Cerebellar nuclear complex (tissue), 1 donor: ENCODE results near the gene OTUB2.
"Not testable (repeated sequence)": the region's sequence is repeated elsewhere in the genome, so short reads cannot be mapped to it uniquely, and the experiment has no call there.

Source experiments
- DNase-seq, 2 experiments: peaks; one replicate each; lab custom pipeline; 2025; lab: John Stamatoyannopoulos, UW

OTUB2 gene

GRCh38 chr14:94058128-94058673, 32.1 kb downstream of the OTUB2 start:
- DNase-seq = no peak

GRCh38 chr14:94058674-94059138, 32.6 kb downstream of the OTUB2 start:
- no peak for DNase-seq

DNA sequence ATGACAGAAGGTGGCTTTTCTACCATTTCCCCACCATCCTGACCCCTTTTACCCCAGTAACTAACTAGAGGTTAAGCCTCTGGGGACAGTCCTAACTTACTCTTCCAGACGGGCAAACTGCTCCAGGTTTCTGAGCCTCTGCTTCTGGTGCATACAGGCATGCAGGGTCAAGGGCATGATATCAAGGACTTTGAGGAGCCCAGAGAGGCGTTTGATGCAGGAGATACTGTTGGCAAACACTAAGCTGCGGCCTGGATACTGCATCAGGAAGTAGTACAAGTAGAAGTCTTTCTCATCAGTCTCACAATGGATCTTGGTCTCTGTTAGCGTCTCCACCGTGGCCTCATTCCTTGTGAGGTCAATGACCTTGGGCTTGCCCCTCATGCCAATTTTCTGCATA, 33.9 kb downstream of the OTUB2 start:
- DNase-seq = no peak

- DNase-seq = no peak
Measured at GRCh38 chr14:94062344-94062940, 36.3 kb downstream of the OTUB2 start.

- no peak for DNase-seq
Measured at GRCh38 chr14:94066089-94066676, 40.0 kb downstream of the OTUB2 start.

- DNase-seq = not testable (repeated sequence)
Measured at GRCh38 chr14:94072076-94072475, 45.9 kb downstream of the OTUB2 start.

- no peak for DNase-seq
Measured at GRCh38 chr14:94074534-94074933, 48.4 kb downstream of the OTUB2 start.

DNA sequence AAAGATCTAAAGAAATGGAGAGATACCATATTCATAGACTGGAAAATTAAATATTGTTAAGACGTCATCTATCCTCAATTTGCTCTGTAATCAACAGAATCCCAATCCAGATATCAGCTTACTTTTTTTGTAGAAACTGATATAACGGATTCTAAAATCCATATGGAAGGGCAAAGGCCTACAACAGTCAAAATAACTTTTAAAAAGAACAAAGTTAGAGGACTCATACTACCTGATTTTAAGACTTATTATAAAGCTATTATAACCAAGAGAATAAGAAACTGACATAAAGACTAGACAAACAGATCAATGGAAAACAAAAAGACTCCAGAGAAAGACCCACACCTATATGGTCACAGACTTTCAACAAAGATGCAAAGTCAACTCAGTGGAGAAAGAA, 48.9 kb downstream of the OTUB2 start:
- no peak for DNase-seq

GRCh38 chr14:94077111-94077821, 51.1 kb downstream of the OTUB2 start:
- DNase-seq = no peak

GRCh38 chr14:94077823-94078222, 51.7 kb downstream of the OTUB2 start:
- no peak for DNase-seq

DNA sequence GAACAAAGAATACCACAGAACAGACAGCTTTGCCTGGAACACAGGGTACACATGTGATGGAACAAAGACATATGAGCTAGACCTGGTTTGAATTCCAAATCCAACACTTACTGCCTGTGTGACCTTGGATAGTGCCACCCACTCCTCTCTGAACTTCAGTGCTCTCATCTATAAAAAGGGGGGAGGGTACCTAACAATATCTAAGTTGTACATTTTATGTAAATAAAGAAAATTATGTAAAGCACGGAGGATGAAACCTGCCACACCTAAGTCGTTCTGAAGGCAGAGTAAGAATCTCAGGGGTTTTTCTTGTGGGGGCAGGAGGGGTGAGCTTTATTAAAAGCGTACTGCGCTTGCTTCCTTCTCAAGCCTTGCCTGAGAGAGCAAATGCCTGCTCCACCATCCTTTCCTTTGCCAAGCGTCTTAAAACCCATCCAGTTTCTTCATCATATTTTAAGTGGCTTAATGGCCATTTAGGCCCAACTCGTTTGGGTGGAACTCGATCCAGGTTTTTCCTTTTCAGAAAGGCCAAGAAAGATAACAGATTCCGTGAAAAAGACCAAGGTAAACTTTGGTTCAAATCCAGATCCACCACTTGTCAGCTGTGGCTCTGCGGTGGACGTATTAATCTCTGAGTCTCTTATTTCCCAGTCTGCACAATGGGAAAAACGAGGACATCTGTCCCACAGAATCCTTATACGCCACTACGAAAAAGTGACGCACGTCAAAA, 53.9 kb downstream of the OTUB2 start:
- no peak for DNase-seq

GRCh38 chr14:94080621-94081385, 54.7 kb downstream of the OTUB2 start, which contains the start of the genes DDX24 and IFI27L1:
DDX24 (minus strand) TSS chr14:94081202; CDS start chr14:94079742, 1,460 bp downstream.
IFI27L1 (plus strand) TSS chr14:94081310; CDS start chr14:94096938, 15,628 bp downstream.
- DNase-seq = peak; percentile 70 to 75

- DNase-seq = no peak
Measured at GRCh38 chr14:94081386-94081820, 55.3 kb downstream of the OTUB2 start.

GRCh38 chr14:94087891-94088290, 61.8 kb downstream of the OTUB2 start:
- no peak for DNase-seq

DNA sequence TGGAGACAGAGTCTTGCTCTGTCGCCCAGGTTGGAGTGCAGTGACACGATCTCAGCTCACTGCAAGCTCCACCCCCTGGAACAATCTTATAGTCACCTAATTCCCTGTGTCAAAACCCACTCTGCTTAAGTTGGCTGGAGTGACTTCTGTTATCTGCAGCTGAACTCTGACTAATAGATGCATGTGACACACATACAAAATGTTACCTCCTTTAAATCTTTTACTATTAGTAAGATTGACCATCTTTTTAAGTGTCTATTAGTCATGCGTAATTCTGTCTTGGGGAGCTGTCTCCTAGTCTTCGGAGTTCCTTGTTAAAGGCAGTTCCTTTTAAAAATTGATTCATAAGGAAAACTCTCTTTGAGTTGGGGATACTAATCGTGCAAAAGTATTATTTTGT, 62.4 kb downstream of the OTUB2 start:
- no peak for DNase-seq

DNA sequence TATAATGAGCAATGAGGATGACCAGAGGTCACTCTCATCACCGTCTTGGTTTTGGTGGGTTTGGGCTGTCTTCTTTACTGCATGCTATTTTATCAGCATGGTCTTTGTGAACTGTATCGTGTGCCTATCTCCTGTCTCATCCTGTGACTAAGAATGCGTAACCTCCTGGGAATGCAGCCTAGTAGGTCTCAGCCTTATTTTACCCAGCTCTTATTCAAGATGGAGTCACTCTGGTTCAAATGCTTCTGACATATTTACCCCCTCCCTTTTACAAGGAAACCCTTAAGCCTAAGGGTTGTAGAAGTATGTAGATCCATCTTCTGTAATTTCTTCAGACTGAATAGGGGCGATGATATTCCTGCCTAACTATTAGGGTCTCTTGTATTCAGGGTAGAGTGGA, 63.3 kb downstream of the OTUB2 start:
- no peak for DNase-seq

- DNase-seq = no peak
Measured at GRCh38 chr14:94093418-94093817, 67.3 kb downstream of the OTUB2 start.

GRCh38 chr14:94097091-94097490, 71.0 kb downstream of the OTUB2 start:
- no peak for DNase-seq
